ENCODE results near the gene SLC23A2.

The SLC23A2 gene

DNA sequence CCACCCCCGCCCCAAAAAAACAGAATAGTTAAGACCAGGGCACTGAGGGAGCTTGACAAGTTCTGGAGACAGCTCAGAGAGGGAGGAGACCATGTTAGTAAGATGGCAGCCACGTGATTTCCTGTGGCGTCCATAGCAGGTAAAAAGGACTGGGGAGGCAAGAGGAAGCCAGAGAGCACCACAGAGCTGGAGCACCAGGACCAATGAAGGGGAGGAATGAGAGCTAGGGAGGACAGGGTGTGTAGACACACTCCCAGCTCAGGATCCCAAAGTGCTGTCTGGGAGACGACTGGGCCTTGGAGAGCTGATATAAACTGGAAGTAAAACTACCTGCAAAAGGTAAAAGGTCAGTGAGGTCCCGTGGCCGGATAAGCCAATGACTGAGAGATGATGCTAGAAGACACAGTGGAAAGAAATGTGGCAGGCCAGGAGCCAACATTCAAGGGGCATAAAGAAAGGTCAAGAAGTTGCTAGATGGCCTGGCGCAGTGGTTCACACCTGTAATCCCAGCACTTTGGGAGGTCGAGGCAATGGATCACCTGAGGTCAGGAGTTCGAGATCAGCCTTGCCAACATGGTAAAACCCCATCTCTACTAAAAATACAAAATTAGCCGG lies 39.0 kb downstream of the SLC23A2 start:
- no peak for DNase-seq

DNA sequence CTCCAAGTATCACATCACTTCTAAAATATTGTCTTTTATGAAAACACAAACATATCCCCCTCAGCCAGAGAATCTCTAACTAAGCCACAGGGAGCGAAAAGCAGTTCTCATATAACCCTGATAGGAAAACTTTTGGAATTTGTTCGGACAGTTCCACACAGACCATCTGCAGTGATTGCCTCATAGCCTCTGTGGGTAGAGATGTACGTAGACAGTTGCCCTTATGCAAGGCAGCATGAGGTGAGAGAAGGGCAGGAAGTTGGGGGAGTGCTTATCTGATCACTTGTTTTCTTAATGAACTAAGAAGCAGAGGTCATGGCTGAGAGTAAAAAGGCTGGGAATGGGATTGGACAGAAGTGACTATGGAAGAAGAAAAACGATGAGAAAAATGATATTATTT lies 39.6 kb downstream of the SLC23A2 start:
- no peak for DNase-seq

DNA sequence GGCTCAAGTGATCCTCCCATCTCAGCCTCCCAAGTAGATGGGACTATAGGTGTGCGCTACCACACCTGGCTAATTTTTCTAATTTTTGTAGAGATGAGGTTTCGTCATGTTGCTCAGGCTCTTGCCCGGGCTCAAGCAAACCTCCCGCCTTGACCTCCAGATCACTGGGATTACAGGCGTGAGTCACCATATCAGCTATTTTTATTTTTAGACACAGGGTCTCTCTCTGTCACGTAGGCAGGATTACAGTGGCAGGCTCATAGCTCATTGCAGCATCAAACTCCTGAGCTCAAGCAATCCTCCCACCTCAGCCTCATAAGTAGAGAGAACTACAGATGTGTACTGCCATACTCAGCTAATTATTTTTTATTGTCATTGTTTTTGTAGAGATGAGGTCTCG lies 41.7 kb downstream of the SLC23A2 start:
- DNase-seq: no peak

DNA sequence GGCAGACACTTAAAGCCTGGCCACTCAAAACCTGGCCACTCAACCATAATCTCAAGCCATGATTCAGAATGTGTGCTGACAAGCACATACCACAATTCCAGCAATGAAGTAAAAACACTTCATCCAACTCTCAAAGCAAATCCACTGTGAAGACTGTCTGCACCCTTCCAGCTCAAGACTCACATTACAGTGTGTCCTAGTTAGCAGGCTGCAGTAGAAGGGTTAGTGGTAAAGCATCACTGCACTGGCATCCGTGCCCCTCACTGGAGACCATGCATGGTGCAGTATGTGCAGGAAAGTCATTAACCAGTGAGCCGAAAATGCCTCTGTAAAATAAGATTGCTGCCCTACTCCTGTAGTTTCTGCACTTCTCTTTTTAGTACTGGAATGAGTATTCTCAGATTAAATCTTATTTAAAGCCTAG lies 43.4 kb downstream of the SLC23A2 start:
- no peak for DNase-seq

DNA sequence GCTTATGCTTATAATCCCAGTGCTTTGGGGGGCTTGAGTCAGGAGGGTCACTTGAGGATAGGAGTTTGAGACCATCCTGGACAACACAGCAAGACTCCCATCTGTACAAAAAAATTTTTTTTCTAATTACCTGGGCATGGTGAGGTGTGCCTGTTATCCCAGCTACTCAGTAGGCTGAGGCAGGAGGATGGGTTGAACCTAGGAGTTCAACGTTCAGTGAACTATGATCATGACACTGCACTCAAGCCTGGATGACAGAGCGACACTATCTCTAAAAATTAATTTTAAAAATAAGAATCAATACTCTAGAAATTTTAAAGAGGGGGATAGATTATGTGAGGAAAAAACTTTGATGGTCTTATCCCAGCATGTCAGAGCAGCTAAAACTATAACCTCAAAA lies 44.1 kb downstream of the SLC23A2 start:
- DNase-seq: no peak

DNA sequence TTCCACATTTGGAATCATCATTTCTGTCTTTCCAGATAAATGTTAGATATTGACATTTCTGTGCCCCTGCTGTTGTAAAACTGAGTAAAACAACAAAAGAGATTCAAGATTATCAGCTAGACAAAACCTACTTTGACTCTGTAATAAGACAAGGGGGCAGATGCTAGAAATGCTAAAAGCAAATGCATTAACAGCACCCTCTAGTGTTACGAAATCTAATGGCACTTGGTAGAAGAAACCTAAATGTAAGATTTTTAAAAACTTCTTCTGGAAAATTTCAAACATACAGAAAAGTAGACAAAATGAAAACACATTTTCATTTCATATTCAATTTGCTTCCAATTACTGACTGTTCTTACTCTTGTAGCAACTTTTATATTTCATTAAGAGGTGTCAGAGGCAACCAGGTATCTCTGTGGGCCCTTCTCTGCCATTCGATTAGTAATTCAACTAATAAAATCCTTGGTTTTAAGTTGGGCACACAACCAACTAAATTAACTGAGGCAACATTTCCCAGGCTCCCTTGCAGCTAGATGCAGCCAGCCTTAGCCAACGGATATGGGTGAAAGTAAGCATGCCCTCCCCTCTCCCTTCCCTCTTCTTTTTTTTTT lies 45.0 kb downstream of the SLC23A2 start:
- DNase-seq: no peak

DNA sequence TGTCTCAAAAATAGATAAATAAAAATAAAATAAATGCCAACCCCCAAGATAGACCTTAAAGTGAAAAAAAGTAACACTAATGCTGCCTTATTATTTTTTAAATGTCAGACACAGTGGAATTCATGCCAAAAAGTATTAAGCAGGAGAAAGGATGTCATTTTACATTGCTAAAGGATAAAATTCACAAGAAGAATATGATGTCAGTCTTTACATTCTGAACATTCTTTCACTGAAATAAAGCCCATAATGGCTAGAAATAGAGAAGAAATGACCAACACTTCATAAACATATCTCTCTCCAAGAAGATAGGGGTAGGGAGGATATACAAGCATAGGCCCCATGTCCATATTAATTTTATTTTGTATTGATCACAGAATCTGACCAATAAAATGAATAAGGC lies 47.4 kb downstream of the SLC23A2 start:
- DNase-seq: no peak

DNA sequence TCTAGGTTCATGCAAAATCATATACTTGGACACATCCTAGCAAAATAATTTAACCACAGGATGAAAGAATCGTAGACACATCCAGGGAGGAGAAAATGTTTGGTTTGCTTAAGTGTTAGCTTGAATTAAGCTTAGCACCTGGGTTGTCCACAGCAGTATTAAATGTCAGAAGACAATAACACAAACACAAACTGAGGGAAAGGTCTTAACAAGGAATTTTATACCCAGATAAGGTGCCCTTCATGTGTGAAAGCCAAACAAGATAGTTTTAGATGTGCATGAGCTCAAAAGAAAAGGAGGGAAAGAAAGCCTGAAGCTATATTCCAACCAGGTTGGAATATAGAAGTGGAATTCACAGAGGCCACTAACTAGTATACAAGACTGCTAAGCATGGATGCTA lies 49.1 kb downstream of the SLC23A2 start:
- DNase-seq: no peak

DNA sequence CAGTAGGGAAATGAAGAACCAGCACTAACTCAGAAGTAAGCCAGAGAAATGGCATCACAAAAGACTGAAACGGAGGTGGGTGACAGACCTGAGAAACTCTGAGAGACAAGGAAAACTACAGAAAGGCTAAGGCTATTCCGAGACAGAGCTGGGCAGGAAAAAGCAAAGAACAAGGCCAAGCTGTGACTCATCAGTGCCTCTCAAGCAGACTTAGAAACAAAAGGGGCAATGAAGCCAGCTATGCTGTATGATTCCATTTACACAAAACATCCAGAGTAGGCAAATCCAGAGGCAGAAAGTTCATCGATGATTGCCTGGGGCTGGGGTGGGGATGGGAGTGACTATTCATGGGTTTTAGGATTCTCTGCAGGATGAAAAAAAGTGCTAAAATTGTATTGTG lies 50.0 kb downstream of the SLC23A2 start:
- DNase-seq: no peak

DNA sequence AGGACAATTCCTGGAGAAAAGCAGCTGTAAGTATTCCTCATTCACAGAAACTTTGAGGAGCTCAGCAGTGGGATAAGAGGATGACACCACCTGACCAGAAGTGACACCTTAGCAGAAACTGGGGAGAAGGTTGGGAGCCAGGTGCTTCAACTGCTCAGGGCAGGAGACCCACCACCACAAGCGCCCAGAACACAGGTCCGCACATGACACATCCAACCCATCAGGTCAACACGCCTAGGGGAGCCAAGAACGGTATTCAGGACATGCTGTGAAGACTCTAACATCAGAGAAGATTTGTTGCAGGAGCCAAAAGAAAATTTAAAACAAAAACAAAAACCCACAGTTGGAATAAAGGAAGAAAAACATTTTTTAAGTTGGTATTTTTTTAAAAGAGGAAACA lies 50.5 kb downstream of the SLC23A2 start:
- DNase-seq: no peak

DNA sequence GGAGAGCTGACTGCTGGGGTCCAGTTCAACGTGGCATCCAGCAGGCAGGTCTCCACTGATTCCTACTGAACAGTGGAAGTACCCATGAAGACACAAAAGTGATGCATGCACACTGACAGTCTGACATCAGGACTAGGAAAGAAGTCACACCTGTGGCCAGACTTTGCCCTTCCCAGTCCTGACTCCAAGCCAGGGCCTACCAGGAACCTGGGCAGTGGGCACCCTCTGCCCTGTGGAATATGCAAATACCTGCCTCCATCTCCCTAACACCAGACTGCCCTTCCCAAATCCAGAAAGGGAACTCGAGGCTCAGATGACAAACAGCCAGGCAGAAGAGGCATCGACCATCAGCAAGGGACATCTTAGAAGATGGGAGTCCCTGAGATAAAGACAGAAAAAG lies 50.9 kb downstream of the SLC23A2 start:
- no peak for DNase-seq

DNA sequence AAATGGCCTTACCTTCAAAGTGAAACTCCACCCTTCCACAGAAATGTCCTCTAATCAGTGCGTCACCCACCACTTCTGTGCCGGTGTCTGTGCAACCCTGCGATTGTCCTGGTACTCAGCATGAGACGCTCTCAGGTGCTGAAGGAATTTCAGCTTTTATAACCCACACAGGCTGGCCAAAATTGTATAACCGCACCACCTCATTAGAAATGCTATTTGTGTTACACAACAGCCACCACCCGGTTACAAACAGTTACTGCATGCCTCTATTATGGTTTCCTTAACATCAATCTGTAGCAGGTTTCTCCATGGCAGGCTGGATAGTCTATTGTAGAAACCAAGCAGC lies 51.5 kb downstream of the SLC23A2 start:
- no peak for DNase-seq

DNA sequence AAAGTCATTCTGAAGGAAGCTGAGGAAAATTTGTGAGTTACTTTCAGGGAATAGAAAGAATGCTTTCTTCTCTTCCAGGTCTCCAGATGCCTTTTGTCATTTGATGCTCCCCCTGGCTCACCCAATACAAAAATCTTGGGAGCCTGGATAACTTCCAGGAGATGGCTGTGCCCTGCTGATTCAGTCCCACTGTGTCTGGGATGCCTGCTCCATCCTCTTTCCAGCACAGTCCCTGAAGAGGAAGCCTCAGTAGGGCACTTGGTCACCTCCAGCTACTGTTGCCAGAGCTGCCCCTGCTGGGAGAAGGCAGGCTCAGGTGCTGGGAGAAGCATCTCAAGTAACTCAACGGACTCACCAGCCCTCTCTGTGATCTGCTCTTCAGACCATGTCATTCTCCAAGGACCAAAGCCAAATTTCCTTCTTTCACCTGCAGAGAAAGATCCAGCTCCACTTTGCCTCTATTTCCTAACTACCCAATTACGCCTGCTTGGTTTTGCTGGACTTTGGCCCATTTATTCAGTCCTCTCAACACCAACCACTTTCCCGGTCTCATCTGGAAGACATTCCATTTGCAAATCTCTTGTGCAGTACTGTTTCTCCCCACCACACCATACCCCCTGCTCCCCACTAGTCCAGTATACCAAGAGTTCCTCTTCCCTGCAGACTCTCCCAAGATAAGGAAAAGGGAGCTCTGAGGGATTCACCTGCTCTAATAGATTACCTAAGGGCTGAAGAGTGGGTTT lies 53.3 kb downstream of the SLC23A2 start:
- DNase-seq: no peak

DNA sequence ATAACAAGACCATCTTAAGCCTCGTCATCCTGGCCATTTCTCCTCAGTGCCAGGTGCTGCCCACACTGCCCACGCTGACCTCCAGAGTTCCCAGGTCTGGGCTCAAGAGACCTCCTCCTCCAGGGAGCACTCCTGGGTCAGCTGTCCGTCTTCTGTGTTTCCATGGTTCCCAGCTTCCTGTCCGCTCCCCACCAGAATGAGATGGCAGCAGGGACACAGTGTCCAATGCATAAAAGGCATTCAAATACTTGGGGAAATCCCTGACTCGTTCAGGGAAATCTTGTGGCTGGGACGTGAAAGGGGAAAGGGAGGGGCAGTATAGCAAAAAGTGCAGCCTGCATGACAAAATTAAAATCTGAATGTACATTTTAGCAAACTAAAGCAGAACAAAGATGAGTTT lies 54.3 kb downstream of the SLC23A2 start:
- DNase-seq: no peak

DNA sequence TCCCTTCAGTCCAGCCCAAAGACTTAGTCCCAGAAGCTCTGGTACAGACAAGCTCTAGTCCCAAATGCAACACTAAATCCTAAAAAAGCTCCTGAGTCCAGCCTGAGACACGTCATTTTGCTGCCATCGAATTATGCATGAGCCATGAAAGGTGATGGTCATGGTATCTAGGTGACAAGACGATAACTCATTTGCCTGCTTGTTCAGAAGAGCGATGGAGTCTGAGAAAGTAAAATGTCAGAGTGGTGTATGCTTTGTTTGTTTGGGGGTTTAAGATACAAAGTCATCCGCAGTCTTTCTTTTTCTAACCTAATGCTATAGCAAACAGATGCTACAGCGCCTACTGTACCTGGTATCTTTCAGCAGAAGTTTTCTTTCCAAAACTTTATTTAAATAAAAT lies 54.7 kb downstream of the SLC23A2 start:
- DNase-seq: no peak

DNA sequence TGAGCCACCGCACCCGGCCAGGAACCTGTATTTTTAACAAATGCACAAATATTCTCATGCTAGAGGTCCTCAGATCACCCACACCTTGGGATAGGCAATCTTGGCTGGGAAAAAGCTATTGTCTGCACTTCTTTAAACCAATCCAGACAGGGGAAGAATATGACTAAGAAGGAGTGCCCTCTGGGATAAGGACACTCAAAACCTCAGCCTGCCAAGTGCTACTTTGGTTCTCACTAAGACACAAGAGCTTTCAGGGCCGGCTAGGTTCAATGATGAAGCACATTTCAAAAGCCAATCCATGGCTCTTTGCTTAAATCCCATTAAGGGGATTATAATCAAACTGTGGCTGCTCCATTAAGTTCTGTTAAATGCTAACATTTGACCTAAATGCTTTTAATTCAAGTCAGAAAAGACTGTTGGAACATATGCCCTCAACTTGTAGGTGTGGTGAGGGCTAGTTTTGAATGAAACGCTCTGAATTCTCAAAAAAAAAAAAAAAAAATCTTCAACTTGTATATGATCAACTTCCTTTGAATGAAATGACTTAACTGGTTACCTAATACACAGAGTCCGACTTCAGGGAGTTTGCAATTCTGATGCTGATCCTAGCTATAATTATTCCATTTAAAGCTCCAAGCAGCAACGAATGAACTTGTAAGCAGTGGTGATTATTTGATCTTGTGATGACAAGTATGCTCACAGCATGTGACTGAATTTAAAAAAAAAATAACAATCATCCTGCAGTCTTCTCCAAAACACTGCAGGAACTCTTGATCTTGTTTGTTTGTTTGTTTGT lies 56.6 kb downstream of the SLC23A2 start:
- DNase-seq: no peak

DNA sequence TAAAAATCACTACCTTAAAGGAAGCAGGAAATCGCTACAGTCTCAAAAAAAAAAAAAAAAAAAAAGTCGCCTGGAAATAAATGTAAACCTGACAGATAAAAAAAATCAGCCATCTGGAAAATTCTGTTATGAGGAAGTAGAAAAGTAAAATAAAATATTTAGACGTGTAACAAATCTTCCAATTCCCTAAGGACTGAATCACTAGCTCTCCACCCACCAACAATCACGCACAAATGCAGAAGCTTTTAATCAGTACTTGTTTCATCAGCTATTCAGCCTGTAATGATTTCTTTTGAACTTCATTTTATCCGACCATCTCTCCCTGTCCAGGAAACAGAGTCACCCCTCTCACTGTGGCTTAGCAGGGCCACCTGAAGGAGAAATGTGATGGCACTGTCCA lies 59.0 kb downstream of the SLC23A2 start:
- no peak for DNase-seq

DNA sequence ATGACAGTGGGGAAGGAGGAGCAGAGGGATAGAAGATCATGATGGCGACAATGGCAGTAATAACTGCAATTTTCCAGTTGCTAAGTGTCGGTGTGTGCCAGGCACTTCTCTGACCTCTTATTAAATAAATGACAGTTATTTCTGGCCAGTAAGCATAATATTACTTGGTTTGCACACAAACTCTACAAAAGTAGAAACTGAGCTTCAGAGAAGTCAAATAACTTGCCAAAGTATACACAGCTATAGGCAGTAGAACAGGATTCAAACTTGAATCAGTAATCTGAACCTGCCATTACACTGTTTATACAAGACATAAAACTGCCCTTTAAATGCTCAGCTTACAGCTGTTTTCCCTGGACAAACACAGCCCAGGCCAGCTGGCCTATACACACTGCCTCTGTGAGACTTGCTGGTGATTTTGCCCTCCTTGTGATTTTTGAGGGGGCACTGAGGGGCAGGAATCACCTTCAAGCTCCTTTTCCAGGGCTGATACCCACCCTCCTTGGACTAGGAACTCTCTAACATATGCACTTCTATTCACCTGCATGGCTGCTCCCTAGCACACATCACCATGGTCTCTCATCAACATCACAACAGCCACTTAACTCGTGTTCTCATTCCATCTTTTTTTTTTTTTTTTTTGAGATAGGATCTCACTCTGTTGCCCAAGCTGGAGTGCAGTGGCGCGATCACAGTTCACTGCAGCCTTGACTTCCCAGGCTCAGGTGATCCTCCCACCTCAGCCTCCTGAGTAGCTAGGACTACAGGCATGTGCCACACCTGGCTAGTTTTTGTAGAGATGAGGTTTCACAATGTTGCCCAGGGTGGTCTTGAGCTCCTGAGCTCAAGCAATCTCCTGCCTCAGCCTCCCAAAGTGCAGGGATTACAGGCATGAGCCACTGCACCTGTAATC lies 63.6 kb downstream of the SLC23A2 start:
- no peak for DNase-seq

DNA sequence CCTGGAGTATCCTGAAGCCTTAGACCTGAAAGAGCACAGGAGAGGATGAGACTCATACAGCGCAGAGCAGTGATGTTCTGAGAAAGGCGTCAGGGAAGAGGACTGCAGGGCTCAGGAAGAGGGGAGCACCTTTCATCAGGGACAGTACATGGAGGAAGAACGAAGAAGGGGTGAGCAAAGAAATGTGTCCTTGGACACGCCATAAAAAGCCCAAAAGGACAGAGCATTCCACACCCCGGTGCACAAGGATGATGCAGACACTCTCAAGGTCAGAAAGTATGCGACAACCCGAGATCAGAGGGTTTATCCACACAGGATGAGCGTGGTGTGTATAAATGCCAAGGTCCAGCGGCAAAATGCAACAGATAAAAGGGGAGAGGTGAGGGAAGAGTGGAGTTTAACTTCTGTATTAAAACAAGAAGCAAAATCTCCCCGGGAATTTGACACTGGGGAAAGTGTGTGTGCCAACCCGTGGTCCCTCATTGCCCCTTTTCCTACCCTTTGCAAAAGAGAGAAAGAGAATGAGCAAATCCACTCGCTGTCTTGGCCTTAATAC lies 64.4 kb downstream of the SLC23A2 start:
- no peak for DNase-seq

DNA sequence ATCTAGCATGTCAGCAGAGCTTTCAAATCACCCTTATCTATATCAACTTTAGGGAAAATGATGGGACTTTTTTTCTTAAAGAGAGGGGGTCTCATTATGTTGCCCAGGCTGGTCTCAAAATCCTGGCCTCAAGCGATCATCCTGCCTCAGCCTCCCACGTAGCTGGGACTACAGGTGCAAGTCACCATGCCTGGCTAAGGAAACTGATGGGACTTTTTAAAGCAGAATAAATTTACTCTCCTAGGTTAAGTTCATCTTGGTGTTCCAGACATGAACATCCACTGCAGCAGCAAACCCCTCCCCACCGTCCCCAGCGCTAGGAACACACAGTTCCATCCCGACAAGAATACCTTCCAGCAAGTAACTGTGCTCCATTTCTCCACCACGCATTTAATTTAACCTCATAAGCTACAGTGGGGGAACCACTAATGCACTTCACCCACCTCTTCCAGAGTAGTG lies 64.9 kb downstream of the SLC23A2 start:
- DNase-seq: no peak

DNA sequence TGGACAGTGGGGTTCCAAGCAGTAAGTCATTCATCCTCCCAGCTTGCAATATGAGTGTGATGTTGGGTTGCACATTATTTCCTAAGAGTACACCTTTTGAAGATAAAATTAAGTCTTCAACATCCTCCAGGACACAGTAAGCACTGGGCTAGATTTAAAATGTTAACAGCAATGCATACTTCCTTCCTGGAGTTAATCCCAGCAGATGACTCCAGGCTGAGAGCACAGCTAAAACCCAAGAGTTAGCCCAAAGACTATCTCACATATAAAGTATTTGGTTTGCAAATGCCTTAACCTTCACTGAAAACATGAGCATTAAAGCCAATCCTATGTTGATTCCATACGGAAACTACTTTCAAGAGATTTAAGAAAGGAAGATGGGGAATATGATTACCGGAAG lies 69.2 kb downstream of the SLC23A2 start:
- no peak for DNase-seq

DNA sequence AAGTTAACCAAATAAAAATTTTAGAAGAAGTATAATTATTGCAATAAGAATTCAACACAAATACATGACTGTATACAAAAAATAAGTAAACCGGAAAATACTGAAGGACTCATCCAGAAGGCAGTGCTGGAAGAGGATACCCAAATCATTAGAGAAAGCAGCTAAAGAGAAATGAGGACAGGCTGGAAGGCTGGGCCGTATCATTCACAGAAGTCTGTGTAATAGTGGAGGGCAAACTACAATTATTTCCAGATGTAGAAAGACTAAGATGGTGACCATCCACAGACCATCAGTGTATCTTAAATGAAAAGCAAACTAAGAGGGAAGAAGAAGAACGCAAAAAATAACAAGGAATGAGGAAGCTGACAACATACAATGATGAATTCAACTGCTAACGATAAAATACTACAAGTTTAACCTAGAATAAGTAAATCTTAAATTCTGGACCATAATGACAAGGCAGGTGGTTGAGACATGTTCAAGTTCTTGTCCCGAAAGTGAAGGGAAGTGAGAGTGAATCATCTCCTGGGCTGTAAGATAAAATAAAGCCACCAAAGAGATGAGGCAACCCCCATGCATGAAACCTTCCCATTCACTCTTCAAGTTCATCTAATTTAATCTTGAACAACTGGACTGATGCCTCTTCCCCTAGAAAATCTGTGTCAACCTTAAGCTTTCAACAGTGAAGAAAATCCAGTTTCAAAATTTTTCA lies 71.5 kb downstream of the SLC23A2 start:
- no peak for DNase-seq
